GM19467 (cell line): ENCODE results near the gene TMEM256.

ENCODE experiments used
- ATAC-seq: cut with Tn5 transposase; IDR thresholded peaks from one replicate; pipeline ENCODE4 v1.9.1; 2021; ENCODE audit warnings: mild to moderate bottlenecking, moderate library complexity; ENCODE audit not compliant: unreplicated experiment

TMEM256 gene

DNA sequence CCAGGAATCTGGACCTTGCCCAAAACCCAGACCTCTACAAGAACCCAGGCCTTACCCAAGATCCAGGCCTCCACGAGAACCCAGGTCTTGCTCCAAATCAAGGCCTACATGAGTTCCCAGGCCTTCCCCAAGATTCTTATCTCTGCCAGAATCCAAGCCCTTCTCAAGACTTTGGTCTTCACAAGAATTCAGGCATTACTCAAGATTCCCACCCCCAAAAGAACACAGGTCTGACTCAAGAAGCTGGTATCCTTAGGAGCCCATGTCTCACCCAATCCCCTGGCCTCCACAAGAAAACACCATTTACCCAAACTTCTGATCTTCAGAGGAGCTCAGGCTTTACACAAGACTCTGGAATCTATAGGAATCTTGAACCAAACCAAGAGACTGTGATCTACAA lies 27.3 kb upstream of the TMEM256 start:
- ATAC-seq = no peak

DNA sequence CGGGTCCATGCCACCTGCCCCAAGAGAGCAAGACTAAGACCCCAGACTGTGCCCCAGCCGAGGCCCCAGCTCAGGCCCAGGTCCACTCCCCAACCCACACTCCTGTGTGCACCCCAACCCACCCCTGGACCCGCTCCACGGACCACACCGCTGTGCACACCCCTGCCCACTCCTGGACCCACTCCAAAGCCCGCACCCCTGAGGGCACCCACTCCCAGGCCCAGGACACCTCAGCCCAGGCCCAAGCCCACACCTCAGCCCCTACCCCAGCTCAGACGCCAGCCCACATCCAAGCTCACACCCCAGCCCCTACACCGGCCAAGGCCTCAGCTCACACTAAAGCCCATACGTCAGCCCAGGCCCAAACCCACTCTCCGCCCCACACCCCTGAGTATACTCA lies 25.8 kb upstream of the TMEM256 start:
- ATAC-seq = no peak

DNA sequence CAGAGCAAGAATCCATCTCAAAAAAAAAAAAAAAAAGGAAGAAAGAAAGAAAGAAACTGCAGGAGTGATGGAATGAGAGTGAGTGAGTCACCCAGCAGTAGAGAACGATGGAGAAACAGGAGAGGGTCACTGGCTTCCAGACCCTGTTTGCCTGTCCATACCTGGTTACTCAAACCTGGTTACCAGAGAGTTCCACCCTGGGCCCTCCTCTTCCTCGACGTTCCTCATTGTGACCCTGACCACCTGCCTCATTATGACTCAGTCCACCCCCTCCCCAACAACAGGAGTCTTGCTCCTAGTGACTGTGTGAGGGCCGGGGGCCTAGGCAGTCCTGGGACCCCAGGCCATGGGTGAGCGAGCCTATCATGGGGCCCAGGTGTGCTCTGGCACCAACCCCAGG lies 24.7 kb upstream of the TMEM256 start, which contains the start of gene SPEM3:
SPEM3 (plus strand) TSS at position 301 of the 400 bp plus-strand sequence; CDS start at position 347, 46 bp downstream.
- ATAC-seq = no peak

DNA sequence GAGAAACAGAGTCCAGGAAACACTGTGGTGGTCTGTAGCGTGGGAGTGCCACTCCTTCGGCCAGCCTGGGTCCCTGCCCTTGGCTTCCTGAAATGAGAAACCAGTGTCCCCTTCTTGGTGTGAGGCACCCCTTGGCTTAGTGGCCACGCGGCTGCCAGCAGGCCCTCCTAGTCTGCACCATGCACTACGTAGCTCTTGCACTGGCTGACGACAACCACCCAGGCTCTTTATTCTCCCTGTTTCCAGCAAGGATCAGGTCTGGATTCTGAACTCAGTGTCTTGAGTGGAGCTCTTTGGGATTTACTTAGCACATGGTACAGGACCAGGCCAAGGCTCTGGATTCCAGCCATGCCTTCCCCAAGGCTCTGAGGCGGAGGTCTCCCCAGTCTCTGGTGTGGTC lies 23.7 kb upstream of the TMEM256 start:
- no peak for ATAC-seq

DNA sequence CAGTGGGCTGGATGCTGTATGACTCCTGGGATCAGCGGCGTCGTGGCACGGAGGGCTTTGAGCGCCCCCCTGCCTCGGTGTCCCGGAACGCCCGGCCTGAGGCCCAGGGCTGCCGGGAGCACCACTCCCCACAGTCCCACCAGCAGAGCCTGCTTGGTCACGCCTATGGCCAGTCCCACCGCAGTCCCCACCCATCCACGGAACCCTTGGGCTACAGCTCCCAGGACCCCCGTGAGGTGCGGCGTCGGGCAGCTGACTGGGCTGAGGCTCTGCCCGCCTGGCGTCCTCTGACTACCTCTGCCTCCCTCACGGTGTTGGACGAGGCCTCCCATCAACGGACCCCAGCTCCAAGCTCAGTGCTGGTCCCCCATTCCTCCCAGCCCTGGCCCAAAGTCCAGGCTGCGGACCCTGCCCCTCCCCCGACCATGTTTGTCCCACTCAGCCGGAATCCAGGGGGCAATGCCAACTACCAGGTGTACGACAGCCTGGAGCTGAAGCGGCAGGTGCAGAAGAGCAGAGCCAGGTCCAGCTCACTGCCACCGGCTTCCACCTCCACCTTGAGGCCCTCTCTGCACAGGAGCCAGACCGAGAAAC lies 23.1 kb upstream of the TMEM256 start:
- no peak for ATAC-seq

DNA sequence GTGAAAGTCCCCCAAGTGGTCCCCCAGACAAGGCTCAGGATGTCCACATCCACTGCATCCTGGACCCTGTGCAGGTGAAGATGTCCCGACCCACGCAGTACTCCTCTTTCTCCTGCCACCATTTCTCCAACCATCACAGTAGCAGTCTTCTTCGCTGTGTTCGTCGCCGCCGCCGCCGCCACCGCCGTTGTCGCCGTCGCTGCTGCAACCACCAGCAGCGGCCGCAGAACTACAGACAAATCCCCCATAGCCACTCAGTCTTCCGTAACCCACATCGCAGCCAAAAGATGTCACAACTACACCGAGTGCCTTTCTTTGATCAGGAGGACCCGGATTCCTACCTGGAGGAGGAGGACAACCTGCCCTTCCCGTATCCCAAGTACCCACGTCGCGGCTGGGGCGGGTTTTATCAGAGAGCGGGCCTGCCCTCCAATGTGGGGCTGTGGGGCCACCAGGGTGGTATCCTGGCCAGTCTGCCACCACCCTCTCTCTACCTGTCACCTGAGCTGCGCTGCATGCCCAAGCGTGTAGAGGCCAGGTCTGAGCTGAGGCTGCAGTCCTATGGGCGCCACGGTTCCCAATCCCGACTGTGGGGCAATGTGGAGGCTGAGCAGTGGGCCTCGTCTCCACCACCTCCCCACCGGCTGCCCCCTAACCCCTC lies 22.4 kb upstream of the TMEM256 start:
- no peak for ATAC-seq

DNA sequence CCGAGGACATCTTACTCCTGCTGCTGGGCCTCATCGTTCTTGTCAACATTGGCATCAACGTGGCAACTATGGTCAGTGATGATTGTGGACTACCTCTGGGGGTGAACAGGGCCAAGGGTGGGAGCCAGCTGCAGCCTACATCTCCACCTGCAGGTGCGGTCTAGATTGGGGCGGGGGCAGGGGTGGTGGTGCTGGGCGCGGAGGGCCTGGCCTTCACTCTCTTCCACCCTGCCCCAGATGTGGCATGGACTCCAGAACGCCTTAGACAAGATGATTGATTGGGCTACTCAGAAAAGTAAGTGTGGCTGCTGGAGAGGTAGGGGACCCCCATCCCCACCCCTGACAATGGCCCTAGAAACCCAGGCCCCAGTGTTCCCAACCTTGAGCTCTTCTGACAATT lies 21.9 kb upstream of the TMEM256 start:
- no peak for ATAC-seq

DNA sequence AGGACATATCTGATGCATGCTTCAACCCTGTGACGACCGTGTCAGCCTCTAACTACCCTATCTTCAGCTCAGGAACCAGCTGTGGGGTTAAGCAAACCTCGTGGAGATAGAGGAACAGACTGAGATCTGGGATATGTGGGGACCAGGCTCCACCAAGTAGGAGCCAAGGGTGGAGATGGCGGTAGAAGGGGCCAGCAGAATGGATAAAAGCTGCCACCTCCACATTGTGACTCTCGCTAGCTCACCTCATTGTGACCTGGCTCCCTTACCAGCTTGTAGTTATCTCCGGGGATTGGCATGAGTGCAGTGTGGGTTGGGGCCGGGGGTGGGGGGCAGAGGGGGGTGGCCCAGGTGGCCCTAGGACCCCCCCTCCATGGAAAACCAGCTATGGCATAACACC lies 21.4 kb upstream of the TMEM256 start, which contains the start of gene SPEM2:
SPEM2 (plus strand) TSS at position 301 of the 400 bp plus-strand sequence; CDS start at position 374, 73 bp downstream.
- ATAC-seq = no peak

DNA sequence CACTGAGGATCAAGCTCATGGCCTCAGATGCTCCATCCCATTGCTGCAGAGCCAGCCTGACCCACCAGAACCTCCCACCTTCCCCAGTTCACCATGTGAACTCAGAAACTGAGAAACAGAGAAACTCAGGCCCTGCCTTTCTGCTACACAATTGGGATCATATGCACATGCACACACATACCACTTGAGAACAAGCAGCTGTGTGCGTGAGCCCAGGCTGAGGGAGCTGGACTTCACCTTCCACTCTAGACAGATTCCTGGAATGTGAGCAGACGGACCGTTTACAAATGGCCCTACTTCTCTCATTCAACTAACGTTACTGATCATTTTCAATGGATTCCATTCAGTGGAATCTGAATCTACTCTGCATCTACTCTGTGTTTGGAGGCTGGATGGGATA lies 19.8 kb upstream of the TMEM256 start:
- no peak for ATAC-seq

DNA sequence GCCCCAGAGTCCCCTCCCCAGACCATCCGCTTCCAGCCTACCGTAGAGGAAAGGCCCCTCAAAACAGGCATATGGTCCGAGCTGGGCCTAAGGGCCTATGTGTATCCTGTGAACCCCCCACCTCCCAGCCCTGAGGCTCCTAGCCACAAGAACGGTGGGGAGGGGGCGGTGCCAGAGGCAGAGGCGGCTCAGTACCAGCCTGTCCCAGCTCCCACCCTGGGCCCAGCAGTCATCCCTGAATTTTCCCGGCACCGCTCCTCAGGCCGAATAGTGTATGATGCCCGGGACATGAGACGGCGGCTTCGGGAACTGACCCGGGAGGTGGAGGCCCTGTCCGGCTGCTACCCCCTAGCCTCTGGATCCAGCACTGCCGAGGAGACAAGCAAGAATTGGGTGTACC lies 17.3 kb upstream of the TMEM256 start:
- ATAC-seq = no peak

DNA sequence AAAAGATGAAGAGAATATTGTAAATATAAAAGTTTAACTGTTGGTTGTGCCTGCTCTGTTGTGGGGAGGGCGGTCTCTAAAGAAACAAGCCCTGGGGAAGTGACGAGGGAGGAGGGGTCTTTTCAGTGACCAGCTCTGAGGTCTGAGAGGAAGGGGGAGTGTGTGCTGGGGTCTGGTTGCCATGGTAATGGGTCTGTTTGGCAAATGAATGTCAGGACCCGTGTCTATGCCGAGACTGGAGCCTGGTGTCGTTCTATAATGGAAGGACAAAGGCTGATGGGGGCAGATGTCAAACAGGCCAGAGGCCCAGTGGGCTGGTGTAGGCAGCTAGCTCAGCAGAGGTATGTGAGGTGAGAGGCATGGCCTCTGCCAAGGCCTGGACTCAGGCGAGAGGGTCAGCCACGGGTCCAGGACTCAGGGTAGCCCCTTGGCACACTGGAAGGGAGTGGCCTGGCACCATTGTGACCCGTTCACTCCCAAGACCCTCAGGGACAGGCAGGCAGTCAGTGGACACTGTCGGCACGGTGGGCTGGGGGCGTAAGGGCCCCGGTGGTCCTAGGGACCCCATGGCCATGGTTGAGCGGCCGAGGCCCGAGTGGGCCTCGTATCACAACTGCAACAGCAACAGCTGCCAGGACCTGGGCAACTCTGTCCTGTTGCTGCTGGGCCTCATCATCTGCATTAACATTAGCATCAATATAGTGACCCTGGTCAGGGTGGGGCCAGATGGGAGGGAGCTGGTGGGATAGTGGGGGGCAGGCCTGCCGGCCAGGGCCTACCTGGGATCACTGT lies 16.1 kb upstream of the TMEM256 start, which contains the start of gene SPEM1:
SPEM1 (plus strand) TSS at position 506 of the 792 bp plus-strand sequence; CDS start at position 567, 61 bp downstream.
- no peak for ATAC-seq

DNA sequence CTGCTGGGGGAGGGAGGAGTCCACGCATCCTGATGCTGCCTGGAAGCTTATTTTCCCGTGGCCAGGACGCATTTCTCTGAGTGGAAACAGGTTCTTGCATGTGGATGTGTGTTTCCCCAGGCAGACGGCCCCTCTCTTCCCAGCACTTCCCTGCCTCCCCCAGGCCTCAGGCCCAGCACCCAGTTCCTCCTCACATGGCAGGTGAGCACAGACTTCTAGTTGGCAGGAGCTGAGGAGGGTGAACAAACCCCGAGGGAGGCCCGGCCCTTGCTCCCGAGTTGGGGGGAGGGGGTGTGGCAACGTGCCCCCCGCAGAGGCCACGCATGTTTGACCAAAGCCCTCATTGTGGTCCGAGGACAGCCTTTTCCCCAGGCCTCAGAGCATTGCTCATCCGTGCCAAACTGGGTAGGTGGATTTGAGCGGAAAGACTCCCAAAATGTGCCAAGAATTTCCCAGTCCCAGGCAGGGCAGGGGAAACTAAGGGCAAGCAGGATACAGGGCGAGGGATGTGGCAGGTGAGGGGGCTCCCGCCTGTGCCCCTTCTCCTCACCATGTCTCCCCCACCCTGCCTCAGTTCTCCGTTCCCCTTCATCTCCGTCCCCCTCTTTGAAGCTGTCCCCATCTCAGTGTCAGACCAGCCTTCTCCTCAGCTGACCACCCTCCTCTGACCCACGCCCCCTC lies 14.7 kb upstream of the TMEM256 start:
- no peak for ATAC-seq

DNA sequence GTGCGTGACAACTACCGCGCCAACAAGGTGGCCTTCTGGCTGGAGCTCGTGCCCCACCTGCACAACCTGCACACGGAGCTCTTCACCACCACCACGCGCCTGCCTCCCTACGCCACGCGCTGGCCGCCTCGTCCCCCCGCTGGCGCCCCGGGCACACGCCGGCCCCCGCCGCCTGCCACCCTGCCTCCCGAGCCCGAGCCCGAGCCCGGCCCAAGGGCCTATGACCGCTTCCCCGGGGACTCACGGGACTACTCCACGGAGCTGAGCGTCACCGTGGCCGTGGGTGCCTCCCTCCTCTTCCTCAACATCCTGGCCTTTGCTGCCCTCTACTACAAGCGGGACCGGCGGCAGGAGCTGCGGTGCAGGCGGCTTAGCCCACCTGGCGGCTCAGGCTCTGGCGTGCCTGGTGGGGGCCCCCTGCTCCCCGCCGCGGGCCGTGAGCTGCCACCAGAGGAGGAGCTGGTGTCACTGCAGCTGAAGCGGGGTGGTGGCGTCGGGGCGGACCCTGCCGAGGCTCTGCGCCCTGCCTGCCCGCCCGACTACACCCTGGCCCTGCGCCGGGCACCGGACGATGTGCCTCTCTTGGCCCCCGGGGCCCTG lies 13.3 kb upstream of the TMEM256 start:
- no peak for ATAC-seq

DNA sequence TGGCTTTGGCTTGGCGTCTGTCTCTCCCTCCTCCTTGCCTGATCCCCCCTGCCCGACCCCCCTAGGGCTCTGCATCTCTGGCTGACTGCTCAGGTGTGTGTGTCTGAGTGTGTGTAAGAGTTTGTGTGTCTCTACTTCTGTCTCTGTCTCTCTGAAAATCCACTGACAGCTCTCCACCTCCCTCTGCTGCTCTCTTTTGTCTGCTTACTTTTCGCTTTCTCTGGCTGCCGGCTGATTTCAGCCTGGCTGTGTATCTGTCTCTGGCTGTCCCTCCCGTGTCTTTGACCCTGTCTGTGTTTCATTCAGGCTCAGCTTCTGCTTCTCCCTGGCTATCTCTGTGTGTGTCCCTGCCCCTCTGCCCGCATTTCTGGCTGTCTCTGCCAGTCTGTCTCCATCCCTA lies 12.4 kb upstream of the TMEM256 start:
- no peak for ATAC-seq

DNA sequence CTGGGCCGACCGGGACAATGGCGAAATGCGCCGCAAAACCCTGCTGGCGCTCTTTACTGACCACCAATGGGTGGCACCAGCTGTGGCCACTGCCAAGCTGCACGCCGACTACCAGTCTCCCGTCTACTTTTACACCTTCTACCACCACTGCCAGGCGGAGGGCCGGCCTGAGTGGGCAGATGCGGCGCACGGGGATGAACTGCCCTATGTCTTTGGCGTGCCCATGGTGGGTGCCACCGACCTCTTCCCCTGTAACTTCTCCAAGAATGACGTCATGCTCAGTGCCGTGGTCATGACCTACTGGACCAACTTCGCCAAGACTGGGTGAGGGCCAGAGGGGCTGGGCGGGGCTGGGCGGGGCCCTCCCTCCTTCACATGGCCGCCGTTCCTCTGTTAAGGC lies 11.9 kb upstream of the TMEM256 start:
- no peak for ATAC-seq

DNA sequence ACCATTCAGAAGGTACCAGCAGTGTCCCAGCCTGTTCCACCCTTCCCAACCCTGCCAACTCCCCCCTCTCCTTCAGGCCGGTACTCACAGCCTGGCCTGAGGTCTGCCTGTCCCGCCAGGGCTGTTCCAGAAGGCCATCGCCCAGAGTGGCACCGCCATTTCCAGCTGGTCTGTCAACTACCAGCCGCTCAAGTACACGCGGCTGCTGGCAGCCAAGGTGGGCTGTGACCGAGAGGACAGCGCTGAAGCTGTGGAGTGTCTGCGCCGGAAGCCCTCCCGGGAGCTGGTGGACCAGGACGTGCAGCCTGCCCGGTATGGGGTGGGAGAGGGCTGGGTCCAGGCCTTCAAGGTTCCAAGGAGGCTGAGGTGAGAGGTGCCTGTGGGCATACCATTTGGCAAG lies 10.9 kb upstream of the TMEM256 start:
- ATAC-seq = no peak

DNA sequence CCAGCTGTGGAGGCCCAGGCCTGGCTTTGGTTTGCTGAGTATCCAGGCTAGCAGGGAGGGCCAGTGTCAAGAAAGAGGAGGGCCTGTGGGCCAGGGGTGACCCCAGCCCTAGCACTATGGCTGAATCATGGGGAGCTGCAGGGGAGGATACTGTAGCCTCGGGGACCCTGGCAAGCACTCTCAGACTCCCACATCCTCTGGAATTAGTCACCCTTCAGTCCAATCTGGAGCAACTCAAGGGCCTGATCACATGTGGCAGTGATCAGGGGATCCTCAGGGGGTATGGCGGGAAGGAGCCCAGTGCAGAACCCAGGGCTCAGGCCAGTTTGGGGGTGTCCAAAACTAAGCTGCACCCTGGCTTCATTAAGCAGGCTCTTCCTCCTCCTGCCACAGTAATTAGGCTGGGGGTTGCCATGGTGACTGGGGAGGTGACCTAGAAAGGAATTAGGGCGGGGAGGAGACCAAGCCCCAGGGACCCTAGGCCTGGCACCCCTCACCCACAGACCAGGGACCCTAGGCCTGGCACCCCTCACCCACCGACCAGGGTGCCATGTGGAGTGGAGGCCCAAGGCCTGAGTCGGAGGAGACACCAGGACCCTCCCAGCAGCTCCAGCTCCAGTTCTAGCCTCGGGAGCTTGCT lies 9.6 kb upstream of the TMEM256 start:
- no peak for ATAC-seq

DNA sequence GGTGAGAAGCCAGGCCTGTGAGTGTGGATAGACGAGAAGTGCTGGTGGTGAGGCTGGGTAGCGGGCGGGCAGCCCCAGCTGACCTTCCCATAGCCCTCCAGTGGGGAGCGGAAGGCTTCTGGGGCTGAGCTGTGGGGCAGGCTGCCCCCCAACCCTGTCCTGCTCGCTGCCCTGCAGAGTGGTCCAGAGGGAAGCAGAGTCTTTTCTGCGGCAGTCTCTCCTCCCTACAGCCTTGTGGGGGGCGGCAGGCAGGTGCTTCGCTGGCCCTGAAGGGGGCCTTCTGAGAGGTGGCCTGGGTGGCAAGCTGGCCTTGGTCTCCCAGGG lies 7.5 kb upstream of the TMEM256 start:
- ATAC-seq = no peak

DNA sequence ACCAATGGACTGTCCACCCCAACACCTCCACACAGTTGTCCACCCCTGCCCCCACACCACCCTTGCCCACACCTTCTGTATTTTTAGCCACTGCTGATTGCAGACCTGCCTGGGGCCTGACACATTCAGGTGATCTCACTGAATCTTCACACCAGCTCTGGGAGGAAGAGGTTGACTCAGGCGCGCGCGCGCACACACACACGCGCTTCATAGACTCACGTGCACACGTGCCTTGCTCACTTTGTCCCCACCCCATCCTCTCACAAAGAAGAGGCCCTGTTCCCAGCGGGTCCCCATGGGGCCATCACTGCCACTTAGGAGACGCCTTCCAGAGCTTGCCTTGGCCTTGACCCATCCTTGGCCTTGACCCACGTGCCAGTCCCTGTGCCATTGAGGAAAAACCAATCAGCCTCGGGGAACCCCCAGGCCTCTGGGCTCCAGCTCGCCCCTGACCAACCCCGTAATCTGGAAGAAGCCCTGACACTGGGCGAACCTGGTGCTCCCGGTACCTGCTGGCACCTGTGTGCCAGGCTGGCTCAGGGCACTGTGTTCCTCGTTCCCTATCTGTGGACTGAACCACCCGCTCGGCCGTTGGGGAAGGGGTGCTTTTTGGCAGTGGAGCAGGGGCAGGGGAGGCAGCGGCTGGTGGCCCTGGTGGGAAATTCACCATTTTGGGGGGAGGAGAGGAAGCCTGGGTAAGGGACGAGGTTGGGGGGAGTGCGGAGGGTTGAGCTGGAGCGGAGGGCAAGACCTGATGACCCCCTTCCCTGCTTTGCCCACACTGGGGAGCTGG lies 6.9 kb upstream of the TMEM256 start:
- ATAC-seq = no peak

DNA sequence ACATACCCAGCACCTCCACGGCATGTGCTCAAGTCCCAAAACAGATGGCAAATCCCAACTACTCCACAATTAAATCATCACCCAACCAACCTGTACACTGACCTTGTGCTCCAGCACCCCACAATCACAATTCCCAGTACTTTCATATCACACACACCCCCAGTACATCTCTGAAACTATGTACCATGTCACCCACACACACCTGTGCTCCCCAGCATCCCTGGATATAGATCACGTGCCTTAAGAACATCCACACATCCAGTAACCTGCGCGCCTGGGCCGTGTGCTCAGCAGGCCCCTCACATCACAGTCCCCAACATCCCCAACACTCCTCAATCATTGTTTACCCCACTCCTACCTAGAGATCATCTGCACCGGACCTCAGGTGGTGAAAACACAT lies 5.8 kb upstream of the TMEM256 start:
- no peak for ATAC-seq
